H9 (cell line): ENCODE measurements around the gene RRP9. TPM values are rescaled to one million over a fixed set of nuclear protein-coding genes. Genes with fewer than 3 reads are reported as not detected.

Experiments used
- DNase-seq: peaks from one replicate; pipeline ENCODE4 v3.0.0-alpha.2; 2017
- H2AFZ ChIP-seq: one replicate; pipeline ENCODE4 v1.6.1; 2013; ENCODE audit warnings: mild to moderate bottlenecking, low read length, control low read depth, moderate library complexity
- H2AK5ac ChIP-seq: 2 replicates; pipeline ENCODE4 v1.6.1; 2013; ENCODE audit warnings: low read length, control low read depth, mixed read lengths; ENCODE audit not compliant: insufficient read length
- H2BK120ac ChIP-seq: one replicate; pipeline ENCODE4 v1.6.1; 2013; ENCODE audit warnings: low read depth, mild to moderate bottlenecking, low read length, control low read depth, inconsistent platforms; ENCODE audit not compliant: poor library complexity, severe bottlenecking
- H2BK12ac ChIP-seq: 2 replicates; pipeline ENCODE4 v1.6.1; 2013; ENCODE audit warnings: low read length, control low read depth, mixed read lengths, low read depth; ENCODE audit not compliant: insufficient read length
- H2BK15ac ChIP-seq: 2 replicates; pipeline ENCODE4 v1.6.1; 2013; ENCODE audit warnings: low read depth, low read length, control low read depth
- H2BK20ac ChIP-seq: one replicate; pipeline ENCODE4 v1.6.1; 2013; ENCODE audit warnings: low read depth, mild to moderate bottlenecking, low read length, control low read depth, inconsistent platforms; ENCODE audit not compliant: poor library complexity, severe bottlenecking
- H2BK5ac ChIP-seq: 2 replicates; pipeline ENCODE4 v1.6.1; 2013; ENCODE audit warnings: low read length, control low read depth, mixed read lengths; ENCODE audit not compliant: insufficient read length
- H3K14ac ChIP-seq: 2 replicates; pipeline ENCODE4 v1.6.1; 2013; ENCODE audit warnings: low read length, control low read depth; ENCODE audit not compliant: insufficient read depth
- H3K18ac ChIP-seq: 2 replicates; pipeline ENCODE4 v1.6.1; 2013; ENCODE audit warnings: low read depth, mild to moderate bottlenecking, mixed read lengths, low read length, control low read depth; ENCODE audit not compliant: insufficient read length
- H3K23ac ChIP-seq: 2 replicates; pipeline ENCODE4 v1.6.1; 2013; ENCODE audit warnings: low read length, control low read depth, mixed read lengths, low read depth; ENCODE audit not compliant: insufficient read length
- H3K23me2 ChIP-seq: 2 replicates; pipeline ENCODE4 v1.6.1; 2013; ENCODE audit warnings: low read depth, mild to moderate bottlenecking, mixed read lengths, low read length, control low read depth; ENCODE audit not compliant: insufficient read length, poor library complexity, severe bottlenecking
- H3K27ac ChIP-seq: 2 replicates; pipeline ENCODE4 v1.5.1; 2013; ENCODE audit warnings: low read length, control low read depth, mixed read lengths, low read depth; ENCODE audit not compliant: insufficient read length
- H3K27me3 ChIP-seq: 2 replicates; pipeline ENCODE4 v1.6.1; 2013; ENCODE audit warnings: low read length, control low read depth, inconsistent platforms; ENCODE audit not compliant: insufficient read depth
- H3K4ac ChIP-seq: 2 replicates; pipeline ENCODE4 v1.6.1; 2013; ENCODE audit warnings: low read depth, mild to moderate bottlenecking, control low read depth, inconsistent platforms, low read length, moderate library complexity
- H3K4me1 ChIP-seq: 2 replicates; pipeline ENCODE4 v1.6.1; 2013; ENCODE audit warnings: low read length, control low read depth, inconsistent platforms; ENCODE audit not compliant: insufficient read depth
- H3K4me2 ChIP-seq: 2 replicates; pipeline ENCODE4 v1.6.1; 2013; ENCODE audit warnings: low read length, control low read depth, mixed read lengths; ENCODE audit not compliant: insufficient read length, insufficient read depth
- H3K56ac ChIP-seq: 2 replicates; pipeline ENCODE4 v1.6.1; 2013; ENCODE audit warnings: low read depth, mild to moderate bottlenecking, mixed read lengths, low read length, control low read depth; ENCODE audit not compliant: insufficient read length
- H3K79me1 ChIP-seq: 2 replicates; pipeline ENCODE4 v1.6.1; 2013; ENCODE audit warnings: low read depth, mild to moderate bottlenecking, moderate library complexity, low read length, control low read depth, inconsistent platforms; ENCODE audit not compliant: insufficient read depth, poor library complexity, severe bottlenecking
- H3K79me2 ChIP-seq: 2 replicates; pipeline ENCODE4 v1.6.1; 2013; ENCODE audit warnings: low read length, control low read depth, inconsistent platforms; ENCODE audit not compliant: insufficient read depth
- H3K9ac ChIP-seq: 2 replicates; pipeline ENCODE4 v1.6.1; 2013; ENCODE audit warnings: low read length, control low read depth, mixed read lengths; ENCODE audit not compliant: insufficient read length; ENCODE audit errors: extremely low read depth
- H3K9me3 ChIP-seq: one replicate; pipeline ENCODE4 v1.6.1; 2013; ENCODE audit warnings: low read depth, low read length, inconsistent platforms; ENCODE audit not compliant: control insufficient read depth
- H3T11ph ChIP-seq: one replicate; pipeline ENCODE4 v1.6.1; 2013; ENCODE audit warnings: mild to moderate bottlenecking, low read length, control low read depth, inconsistent platforms
- H4K20me1 ChIP-seq: one replicate; pipeline ENCODE4 v1.6.1; 2013; ENCODE audit not compliant: control insufficient read depth, insufficient read length, insufficient read depth
- H4K5ac ChIP-seq: 2 replicates; pipeline ENCODE4 v1.6.1; 2013; ENCODE audit warnings: low read depth, mild to moderate bottlenecking, mixed read lengths, low read length, control low read depth; ENCODE audit not compliant: insufficient read length
- H4K8ac ChIP-seq: replicated peaks from 2 replicates; pipeline ENCODE4 v1.6.1; 2013; ENCODE audit warnings: low read length, control low read depth, mixed read lengths, low read depth; ENCODE audit not compliant: insufficient read length
- H4K91ac ChIP-seq: 2 replicates; pipeline ENCODE4 v1.6.1; 2013; ENCODE audit warnings: low read depth, mild to moderate bottlenecking, moderate library complexity, mixed read lengths, low read length, control low read depth; ENCODE audit not compliant: insufficient read length
- H3K27ac Mint-ChIP-seq, 3 experiments: 2 replicates in 2 of 3; 3 replicates in 1 of 3; pipeline ENCODE4 v1.8.0; 2020 to 2021; ENCODE audit warnings: mixed read lengths in 3 of 3, mild to moderate bottlenecking in 1 of 3, moderate library complexity in 1 of 3
- H3K27me3 Mint-ChIP-seq: 2 replicates; pipeline ENCODE4 v1.8.0; 2021; ENCODE audit warnings: low read depth, mild to moderate bottlenecking, moderate library complexity, mixed read lengths
- H3K36me3 Mint-ChIP-seq, 3 experiments: 2 replicates in 2 of 3; 3 replicates in 1 of 3; pipeline ENCODE4 v1.8.0; 2020 to 2021; ENCODE audit warnings: low read depth in 3 of 3, mixed read lengths in 3 of 3; ENCODE audit not compliant: insufficient read depth in 1 of 3
- H3K4me1 Mint-ChIP-seq, 2 experiments: 2 replicates each; pipeline ENCODE4 v1.8.0; 2020; ENCODE audit warnings: mixed read lengths in 2 of 2
- H3K4me3 Mint-ChIP-seq, 2 experiments: 2 replicates in 1 of 2; 3 replicates in 1 of 2; pipeline ENCODE4 v1.8.0; 2020 to 2021; ENCODE audit warnings: mild to moderate bottlenecking in 2 of 2, mixed read lengths in 2 of 2, moderate library complexity in 1 of 2
- H3K9me3 Mint-ChIP-seq, 2 experiments: 2 replicates in 1 of 2; 3 replicates in 1 of 2; pipeline ENCODE4 v1.8.0; 2020; ENCODE audit warnings: mild to moderate bottlenecking in 2 of 2, mixed read lengths in 2 of 2, moderate library complexity in 1 of 2
- WGBS: extraction: QIAGEN DNeasy Blood & Tissue Kit; methylation state at CpG from one replicate; pipeline ENCODE4 v1.1.7; 2013; ENCODE audit warnings: missing lambda C conversion rate, low lambda C conversion rate, mixed read lengths; ENCODE audit not compliant: insufficient read length; ENCODE audit errors: extremely low coverage; 5-methylcytosine and 5-hydroxymethylcytosine counted together
- total RNA-seq: library from RNA; stranded (reverse); gene quantifications from 2 replicates; pipeline ENCODE4 v1.2.1, GENCODE V29; 2021
- TF ChIP-seq, protein P1 (sequence below): fragments of 200-600 bp; sonication (generic); conservative IDR thresholded peaks from 3 replicates; pipeline ENCODE4 v1.8.0; 2021; ENCODE audit warnings: antibody characterized with exemption, mild to moderate bottlenecking

Gene RRP9
- total RNA-seq, 1 experiment from 2014 or later, result 64.0 TPM

DNA sequence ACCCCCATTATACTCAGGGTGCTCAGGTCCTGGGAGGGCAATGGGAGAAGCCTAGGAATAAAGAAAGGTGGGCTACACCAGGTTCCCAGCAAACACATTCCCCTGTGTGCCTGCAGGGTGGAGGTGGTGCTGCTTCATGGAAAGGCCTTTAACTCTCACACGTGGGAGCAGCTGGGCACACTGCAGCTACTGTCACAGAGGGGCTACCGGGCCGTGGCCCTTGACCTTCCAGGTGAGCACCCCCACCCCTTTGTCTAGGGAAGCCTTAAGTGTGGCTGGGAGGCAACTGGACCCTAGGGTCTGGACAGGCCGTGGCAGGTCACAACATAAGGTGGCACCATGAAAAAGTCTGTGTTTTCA is 36.4 kb upstream of the RRP9 start:
- Histone ChIP-seq H4K20me1 (peaks cover 3% of the 10 kb centered on the region), H3K4me2 (no peak overlapping the region), H3K9me3 (no peaks in the 10 kb centered on the region), H3K9ac (no peak overlapping the region), H3K27ac (no peak overlapping the region), H2BK15ac (no peak overlapping the region), H2BK20ac (no peak overlapping the region), H3K79me2 (no peaks in the 10 kb centered on the region), H3K18ac (no peak overlapping the region), H2BK5ac (no peak overlapping the region), H3K4ac (no peak overlapping the region), H3K23me2 (peaks cover 16% of the 10 kb centered on the region), H3K14ac (no peak overlapping the region), H2BK12ac (no peak overlapping the region), H3K56ac (no peak overlapping the region), H4K5ac (no peak overlapping the region), H4K8ac (no peak overlapping the region), H3K4me1 (peaks cover 9% of the 10 kb centered on the region; the same call in 1 of the 2 replicates), H3K23ac (no peak overlapping the region), H3K79me1 (no peaks in the 10 kb centered on the region), H3T11ph (no peak overlapping the region), H2AK5ac (no peak overlapping the region), H4K91ac (no peak overlapping the region), H3K27me3 (peaks cover 7% of the 10 kb centered on the region; the same call in 1 of the 2 replicates), H2AFZ (no peak overlapping the region), H2BK120ac (no peak overlapping the region)
- Mint-ChIP-seq H3K4me1 (peaks cover 20 to 29% of the 10 kb centered on the region in 2 experiments), H3K4me3 (no peak overlapping the region), H3K27ac (no peak overlapping the region), H3K27me3 (peaks cover 34% of the 10 kb centered on the region), H3K9me3 (peaks cover 0 to 2% of the 10 kb centered on the region in 2 experiments; a peak in 2 of 5 replicates), H3K36me3 (peaks cover 0 to 2% (median 0%) of the 10 kb centered on the region in 3 experiments; a peak in 3 of 7 replicates)
- no peak for DNase-seq
- no CpG with 5 or more reads among the region's 4 CpGs for WGBS
- TF ChIP-seq, protein P1, sequence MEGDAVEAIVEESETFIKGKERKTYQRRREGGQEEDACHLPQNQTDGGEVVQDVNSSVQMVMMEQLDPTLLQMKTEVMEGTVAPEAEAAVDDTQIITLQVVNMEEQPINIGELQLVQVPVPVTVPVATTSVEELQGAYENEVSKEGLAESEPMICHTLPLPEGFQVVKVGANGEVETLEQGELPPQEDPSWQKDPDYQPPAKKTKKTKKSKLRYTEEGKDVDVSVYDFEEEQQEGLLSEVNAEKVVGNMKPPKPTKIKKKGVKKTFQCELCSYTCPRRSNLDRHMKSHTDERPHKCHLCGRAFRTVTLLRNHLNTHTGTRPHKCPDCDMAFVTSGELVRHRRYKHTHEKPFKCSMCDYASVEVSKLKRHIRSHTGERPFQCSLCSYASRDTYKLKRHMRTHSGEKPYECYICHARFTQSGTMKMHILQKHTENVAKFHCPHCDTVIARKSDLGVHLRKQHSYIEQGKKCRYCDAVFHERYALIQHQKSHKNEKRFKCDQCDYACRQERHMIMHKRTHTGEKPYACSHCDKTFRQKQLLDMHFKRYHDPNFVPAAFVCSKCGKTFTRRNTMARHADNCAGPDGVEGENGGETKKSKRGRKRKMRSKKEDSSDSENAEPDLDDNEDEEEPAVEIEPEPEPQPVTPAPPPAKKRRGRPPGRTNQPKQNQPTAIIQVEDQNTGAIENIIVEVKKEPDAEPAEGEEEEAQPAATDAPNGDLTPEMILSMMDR, result no peak
